LNCAP (cell line): ENCODE results near the gene EPB41.

Source experiments
- CTCF ChIP-seq: fragments of 450-650 bp; IDR thresholded peaks from 2 replicates; pipeline ENCODE4 v1.5.1; 2017; ENCODE audit warnings: mild to moderate bottlenecking

EPB41 gene

GRCh38 chr1:28982198-28982597 is 67.8 kb downstream of the EPB41 start:
- TF ChIP-seq CTCF: no peak

- no peak for TF ChIP-seq CTCF
Measured at GRCh38 chr1:28983091-28983490, 68.7 kb downstream of the EPB41 start.

- no peak for TF ChIP-seq CTCF
Measured at GRCh38 chr1:28983509-28984310, 69.3 kb downstream of the EPB41 start.

- no peak for TF ChIP-seq CTCF
Measured at GRCh38 chr1:28984311-28984684, 69.9 kb downstream of the EPB41 start.

GRCh38 chr1:28985427-28985826 is 71.1 kb downstream of the EPB41 start:
- no peak for TF ChIP-seq CTCF

- no peak for TF ChIP-seq CTCF
Measured at GRCh38 chr1:28986306-28986910, 72.0 kb downstream of the EPB41 start.

GRCh38 chr1:29002792-29003191 is 88.4 kb downstream of the EPB41 start:
- TF ChIP-seq CTCF: no peak
